HCT116 (cell line): ENCODE results near the gene DAGLA. TPM values are rescaled to one million over a fixed set of nuclear protein-coding genes. Genes with fewer than 3 reads are reported as not detected.

ENCODE experiments used
- ATAC-seq: fragments of 200-7000 bp; cut with Tn5 transposase; 2 replicates; pipeline ENCODE4 v1.9.1; 2020; ENCODE audit warnings: mild to moderate bottlenecking, moderate library complexity
- BruUV-seq: library from RNA; stranded (reverse); fragments of 400-500 nt; replicated peaks from 2 replicates; lab custom pipeline; 2021; lab: Mats Ljungman, UMichigan
- CTCF ChIA-PET: fragments of 300-600 bp; sonication (Branson Sonifier 250); formaldehyde crosslinking; loops from one replicate; lab custom pipeline; 2021; ENCODE audit warnings: antibody characterized with exemption; lab: Charles Lee
- POLR2A ChIA-PET: fragments of 300-600, 350-600 bp; sonication (Branson Sonifier 250); formaldehyde crosslinking; loops from one replicate; lab custom pipeline; 2021; ENCODE audit warnings: antibody characterized with exemption; lab: Charles Lee
- RAD21 ChIA-PET, 2 experiments: fragments of 300-600 bp; sonication (Branson Sonifier 250); formaldehyde crosslinking; loops; one replicate each; lab custom pipeline; 2023; ENCODE audit warnings: low total read pairs in 2 of 2; ENCODE audit not compliant: uncharacterized antibody in 2 of 2, unreplicated experiment in 2 of 2, low non-redundant PET in 1 of 2; lab: Charles Lee
- DNase-seq: peaks from one replicate; pipeline ENCODE4 v3.0.0-alpha.2; 2010; ENCODE audit warnings: low read depth, low spot score
- H2AFZ ChIP-seq: fragments of 200-600 bp; shearing (Covaris generic), sonication (generic); 2 replicates; pipeline ENCODE4 v1.6.1; 2017; ENCODE audit warnings: low read depth, mixed run types, mixed read lengths, antibody characterized with exemption, low read length; ENCODE audit not compliant: poor library complexity, severe bottlenecking
- H3K27ac ChIP-seq: 2 replicates; pipeline ENCODE4 v1.5.1; 2012; ENCODE audit warnings: low read depth, low read length
- H3K27me3 ChIP-seq: fragments of 200-600 bp; sonication (generic); 2 replicates; pipeline ENCODE4 v1.6.1; 2016; ENCODE audit warnings: mixed run types, low read length, mixed read lengths; ENCODE audit not compliant: insufficient read depth
- H3K36me3 ChIP-seq, 2 experiments: fragments of 200-500 bp in 1 of 2; fragments of 200-600 bp in 1 of 2; sonication (Bioruptor generic) in 1 of 2; sonication (generic) in 1 of 2; 2 replicates each; pipeline versions ENCODE4 v1.5.1 to v1.6.1; 2014 to 2016; ENCODE audit warnings: low read length in 2 of 2, inconsistent platforms in 1 of 2, mixed read lengths in 1 of 2, mixed run types in 1 of 2; ENCODE audit not compliant: insufficient read depth in 2 of 2, control insufficient read depth in 1 of 2
- H3K4me1 ChIP-seq, 2 experiments: fragments of 200-600 bp in 1 of 2; sonication (generic) in 1 of 2; 2 replicates each; pipeline versions ENCODE4 v1.5.1 to v1.6.1; 2012 to 2017; ENCODE audit warnings: low read length in 2 of 2, inconsistent platforms in 1 of 2, mild to moderate bottlenecking in 1 of 2, mixed read lengths in 1 of 2, mixed run types in 1 of 2, moderate library complexity in 1 of 2; ENCODE audit not compliant: insufficient read depth in 2 of 2, control insufficient read depth in 1 of 2
- H3K4me2 ChIP-seq: fragments of 200-600 bp; sonication (generic); 2 replicates; pipeline ENCODE4 v1.6.1; 2017; ENCODE audit warnings: mixed run types, low read length, mixed read lengths
- H3K4me3 ChIP-seq, 2 experiments: fragments of 200-600 bp in 1 of 2; sonication (generic) in 1 of 2; replicated peaks in 1 of 2; 2 replicates each; pipeline ENCODE4 v1.5.1; 2011 to 2016; ENCODE audit warnings: low read length in 2 of 2, control low read depth in 1 of 2, low read depth in 1 of 2, mild to moderate bottlenecking in 1 of 2, mixed read lengths in 1 of 2, mixed run types in 1 of 2
- H3K79me2 ChIP-seq: fragments of 200-600 bp; sonication (generic); 2 replicates; pipeline ENCODE4 v1.6.1; 2017; ENCODE audit warnings: mild to moderate bottlenecking, mixed run types, low read length, moderate library complexity, mixed read lengths; ENCODE audit not compliant: insufficient read depth
- H3K9ac ChIP-seq: fragments of 200-600 bp; sonication (generic); 2 replicates; pipeline ENCODE4 v1.6.1; 2016; ENCODE audit warnings: low read length, mixed read lengths
- H3K9me2 ChIP-seq: fragments of 200-600 bp; sonication (generic), shearing (Covaris generic); 2 replicates; pipeline ENCODE4 v1.6.1; 2017; ENCODE audit warnings: mixed run types, mild to moderate bottlenecking, moderate library complexity; ENCODE audit not compliant: insufficient read depth
- H3K9me3 ChIP-seq, 2 experiments: fragments of 200-500 bp in 1 of 2; fragments of 200-600 bp in 1 of 2; sonication (Bioruptor generic) in 1 of 2; sonication (generic) in 1 of 2; 2 replicates each; pipeline ENCODE4 v1.6.1; 2014 to 2017; ENCODE audit warnings: low read length in 2 of 2, mixed read lengths in 2 of 2, inconsistent platforms in 1 of 2, low read depth in 1 of 2, mild to moderate bottlenecking in 1 of 2, mixed run types in 1 of 2, moderate library complexity in 1 of 2; ENCODE audit not compliant: control insufficient read depth in 1 of 2, insufficient read depth in 1 of 2
- H4K20me1 ChIP-seq: fragments of 200-600 bp; sonication (generic), shearing (Covaris generic); 2 replicates; pipeline ENCODE4 v1.6.1; 2017; ENCODE audit warnings: mixed run types, mild to moderate bottlenecking, moderate library complexity; ENCODE audit not compliant: insufficient read depth
- ATF3 ChIP-seq: IDR thresholded peaks from 2 replicates; pipeline ENCODE4 v1.6.1; 2012
- EGR1 ChIP-seq: IDR thresholded peaks from 2 replicates; pipeline ENCODE4 v1.6.1; 2012; ENCODE audit warnings: low read depth
- ELF1 ChIP-seq: IDR thresholded peaks from 2 replicates; pipeline ENCODE4 v1.6.1; 2012; ENCODE audit warnings: low read depth, borderline replicate concordance
- EZH2 ChIP-seq: fragments of 200-600 bp; sonication (generic); IDR thresholded peaks from 2 replicates; pipeline ENCODE4 v1.6.1; 2017; ENCODE audit warnings: antibody characterized with exemption, mixed run types
- FOSL1 ChIP-seq: IDR thresholded peaks from 2 replicates; pipeline ENCODE4 v1.6.1; 2012; ENCODE audit warnings: low read depth
- MAX ChIP-seq: IDR thresholded peaks from 2 replicates; pipeline ENCODE4 v1.6.1; 2012
- POLR2A ChIP-seq: IDR thresholded peaks from 2 replicates; pipeline ENCODE4 v1.7.0; 2011; ENCODE audit warnings: borderline replicate concordance; ENCODE audit not compliant: insufficient read depth, insufficient read length; ENCODE audit errors: extremely low read depth
- SIN3A ChIP-seq: IDR thresholded peaks from 2 replicates; pipeline ENCODE4 v1.6.1; 2012; ENCODE audit warnings: low read depth
- SRF ChIP-seq: IDR thresholded peaks from 2 replicates; pipeline ENCODE4 v1.6.1; 2012; ENCODE audit warnings: low read depth
- YY1 ChIP-seq: IDR thresholded peaks from 2 replicates; pipeline ENCODE4 v1.6.1; 2011; ENCODE audit warnings: low read length, low read depth, moderate library complexity, mild to moderate bottlenecking; ENCODE audit not compliant: insufficient replicate concordance; ENCODE audit errors: extremely low read depth
- ZBTB33 ChIP-seq: IDR thresholded peaks from 2 replicates; pipeline ENCODE4 v1.6.1; 2011; ENCODE audit warnings: mild to moderate bottlenecking, low read length, moderate library complexity; ENCODE audit not compliant: insufficient replicate concordance; ENCODE audit errors: extremely low read depth
- ZNF274 ChIP-seq: fragments of 200-500 bp; sonication (Bioruptor generic); IDR thresholded peaks from 2 replicates; pipeline ENCODE4 v1.6.1; 2014; ENCODE audit warnings: mild to moderate bottlenecking, low read depth, low read length, inconsistent platforms
- intact Hi-C: fragments of 100-400 bp; cut with micrococcal nuclease; formaldehyde crosslinking; loops from 2 replicates; pipeline ENCODE4 v1.10.0; 2022
- total RNA-seq: library from RNA; stranded (reverse); gene quantifications from one replicate; pipeline ENCODE4 v1.2.1, GENCODE V29; 2021; ENCODE audit not compliant: unreplicated experiment

DAGLA gene
- total RNA-seq, 1 experiment from 2014 or later = 2.7 TPM

- ChIA-PET CTCF (interaction anchor here (0.7 kb wide), 1 partner anchor 44 kb away, joined by 4 read pairs; no protein-coding TSS in a partner anchor), RAD21 (no interaction called here), POLR2A (interaction anchor here (1.5 kb wide), 1 partner anchor 11 kb away, joined by 3 read pairs; no protein-coding TSS in a partner anchor)
- Histone ChIP-seq H3K4me3 (no peak overlapping the region), H2AFZ (no peak overlapping the region), H3K36me3 (no peaks in the 10 kb centered on the region), H3K9ac (no peak overlapping the region), H3K4me2 (no peak overlapping the region), H3K4me1 (peaks cover 2 to 4% of the 10 kb centered on the region in 2 experiments; a peak in 2 of 4 replicates), H3K27ac (no peak overlapping the region), H3K27me3 (no peaks in the 10 kb centered on the region), H3K9me3 (no peaks in the 10 kb centered on the region), H4K20me1 (no peaks in the 10 kb centered on the region), H3K9me2 (no peaks in the 10 kb centered on the region), H3K79me2 (no peaks in the 10 kb centered on the region)
- ATAC-seq (no peak), DNase-seq (no peak)
- no TSS peak for BruUV-seq
- intact Hi-C loops = no loop called here
- TF ChIP-seq FOSL1 (no peak), SRF (no peak), ELF1 (no peak), EZH2 (no peak), YY1 (no peak), EGR1 (no peak), ZNF274 (no peak), POLR2A (no peak), ZBTB33 (no peak), MAX (no peak), SIN3A (no peak), ATF3 (no peak)
These were observed 29.4 kb downstream of the DAGLA start for GRCh38 chr11:61709572-61709971.
